OCI-LY7 (cell line): ENCODE data around the gene CSRNP3. TPM values are rescaled to one million over a fixed set of nuclear protein-coding genes. Genes with fewer than 3 reads are reported as not detected.

ENCODE experiments used
- BruUV-seq: library from RNA; stranded (reverse); fragments of 400-500 nt; replicated peaks from 2 replicates; lab custom pipeline; 2021; lab: Mats Ljungman, UMichigan
- CTCF ChIA-PET: fragments of 300-600 bp; sonication (Branson Sonifier 250); formaldehyde crosslinking; loops from one replicate; lab custom pipeline; 2022; ENCODE audit warnings: antibody characterized with exemption; ENCODE audit not compliant: unreplicated experiment; lab: Charles Lee
- POLR2A ChIA-PET: fragments of 300-600 bp; sonication (Branson Sonifier 250); formaldehyde crosslinking; loops from one replicate; lab custom pipeline; 2022; ENCODE audit warnings: antibody characterized with exemption; lab: Charles Lee
- DNase-seq: peaks from one replicate; pipeline ENCODE4 v3.0.0-alpha.2; 2015; ENCODE audit warnings: low spot score
- H2AFZ ChIP-seq: fragments of 200-600 bp; sonication (generic), shearing (Covaris generic); 2 replicates; pipeline ENCODE4 v1.6.1; 2014; ENCODE audit warnings: mild to moderate bottlenecking, antibody characterized with exemption, low read length, moderate library complexity
- H3K27ac ChIP-seq: fragments of 200-600 bp; sonication (generic); 2 replicates; pipeline ENCODE4 v1.5.1; 2014; ENCODE audit warnings: mixed run types, low read depth, mild to moderate bottlenecking, moderate library complexity, low read length, inconsistent platforms; ENCODE audit not compliant: poor library complexity, severe bottlenecking
- H3K36me3 ChIP-seq: fragments of 200-600 bp; sonication (generic); 2 replicates; pipeline ENCODE4 v1.6.1; 2014; ENCODE audit warnings: mild to moderate bottlenecking, antibody characterized with exemption, low read length, moderate library complexity, mixed read lengths; ENCODE audit not compliant: insufficient read depth
- H3K4me1 ChIP-seq: fragments of 200-600 bp; sonication (generic); 2 replicates; pipeline ENCODE4 v1.5.1; 2014; ENCODE audit warnings: mild to moderate bottlenecking, low read length; ENCODE audit not compliant: insufficient read depth, poor library complexity, severe bottlenecking
- H3K4me2 ChIP-seq: fragments of 200-600 bp; sonication (generic); 2 replicates; pipeline ENCODE4 v1.6.1; 2014; ENCODE audit warnings: mild to moderate bottlenecking, low read length
- H3K4me3 ChIP-seq: fragments of 200-600 bp; sonication (generic); 2 replicates; pipeline ENCODE4 v1.5.1; 2014; ENCODE audit warnings: mild to moderate bottlenecking, low read depth, low read length; ENCODE audit not compliant: poor library complexity, severe bottlenecking
- H3K79me2 ChIP-seq: fragments of 200-600 bp; sonication (generic); 2 replicates; pipeline ENCODE4 v1.6.1; 2016; ENCODE audit warnings: low read depth, mild to moderate bottlenecking, low read length, moderate library complexity, mixed read lengths; ENCODE audit not compliant: insufficient read depth
- H3K9me2 ChIP-seq: fragments of 200-600 bp; sonication (generic); 2 replicates; pipeline ENCODE4 v1.6.1; 2016; ENCODE audit warnings: mild to moderate bottlenecking, low read length, mixed read lengths; ENCODE audit not compliant: insufficient read depth
- H3K9me3 ChIP-seq: fragments of 200-600 bp; sonication (generic); 2 replicates; pipeline ENCODE4 v1.6.1; 2014; ENCODE audit warnings: mild to moderate bottlenecking, mixed run types, low read length, mixed read lengths
- H4K20me1 ChIP-seq: fragments of 200-600 bp; sonication (generic); 2 replicates; pipeline ENCODE4 v1.6.1; 2014; ENCODE audit warnings: mild to moderate bottlenecking, antibody characterized with exemption, low read length, moderate library complexity, mixed read lengths; ENCODE audit not compliant: insufficient read depth
- EZH2phosphoT487 ChIP-seq: fragments of 200-600 bp; sonication (generic); IDR thresholded peaks from 2 replicates; pipeline ENCODE4 v1.6.1; 2018; ENCODE audit warnings: low read depth, borderline replicate concordance, mild to moderate bottlenecking, mixed run types, antibody characterized with exemption, low read length, moderate library complexity, mixed read lengths
- intact Hi-C: fragments of 100-400 bp; cut with micrococcal nuclease; formaldehyde crosslinking; loops from one replicate; pipeline ENCODE4 v1.10.0; 2022; ENCODE audit not compliant: unreplicated experiment
- total RNA-seq, 2 experiments: library from RNA; depleted of rRNA in 1 of 2; stranded (reverse); fragments of >200 nt in 1 of 2; shearing (Covaris generic) in 1 of 2; gene quantifications; 2 replicates each; pipeline ENCODE4 v1.2.3, GENCODE V29; 2014 to 2022
- TF ChIP-seq, protein P1 (sequence below): fragments of 200-600 bp; sonication (generic); conservative IDR thresholded peaks from 2 replicates; pipeline ENCODE4 v1.5.1; 2014; ENCODE audit warnings: mild to moderate bottlenecking, antibody characterized with exemption, low read length, moderate library complexity, mixed read lengths

The CSRNP3 gene
- total RNA-seq, 2 experiments from 2014 or later: 0.44 to 1.4 TPM

DNA sequence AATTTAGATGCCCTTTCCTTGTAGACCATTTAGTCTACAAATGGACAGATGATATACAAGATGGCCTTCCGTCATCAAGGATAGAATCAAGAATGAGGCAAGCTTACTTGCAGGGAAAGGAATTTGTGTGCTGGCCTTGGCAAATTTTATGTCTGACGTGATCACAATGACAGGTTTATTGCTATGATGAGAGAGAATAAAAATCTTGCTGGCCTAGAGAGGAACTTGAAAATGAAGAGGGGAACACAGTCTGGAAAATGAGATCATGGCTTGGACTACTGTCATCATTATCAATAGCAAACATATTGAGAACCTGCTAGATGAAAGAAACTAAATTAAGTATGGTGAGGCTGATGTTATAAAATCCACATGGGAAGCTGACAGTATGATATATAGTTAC is 66.0 kb downstream of the CSRNP3 start:
- no peak overlapping the region for H3K4me3 ChIP-seq
- H3K4me2 ChIP-seq: no peak overlapping the region
- no peak overlapping the region for H2AFZ ChIP-seq
- TF ChIP-seq, protein P1, sequence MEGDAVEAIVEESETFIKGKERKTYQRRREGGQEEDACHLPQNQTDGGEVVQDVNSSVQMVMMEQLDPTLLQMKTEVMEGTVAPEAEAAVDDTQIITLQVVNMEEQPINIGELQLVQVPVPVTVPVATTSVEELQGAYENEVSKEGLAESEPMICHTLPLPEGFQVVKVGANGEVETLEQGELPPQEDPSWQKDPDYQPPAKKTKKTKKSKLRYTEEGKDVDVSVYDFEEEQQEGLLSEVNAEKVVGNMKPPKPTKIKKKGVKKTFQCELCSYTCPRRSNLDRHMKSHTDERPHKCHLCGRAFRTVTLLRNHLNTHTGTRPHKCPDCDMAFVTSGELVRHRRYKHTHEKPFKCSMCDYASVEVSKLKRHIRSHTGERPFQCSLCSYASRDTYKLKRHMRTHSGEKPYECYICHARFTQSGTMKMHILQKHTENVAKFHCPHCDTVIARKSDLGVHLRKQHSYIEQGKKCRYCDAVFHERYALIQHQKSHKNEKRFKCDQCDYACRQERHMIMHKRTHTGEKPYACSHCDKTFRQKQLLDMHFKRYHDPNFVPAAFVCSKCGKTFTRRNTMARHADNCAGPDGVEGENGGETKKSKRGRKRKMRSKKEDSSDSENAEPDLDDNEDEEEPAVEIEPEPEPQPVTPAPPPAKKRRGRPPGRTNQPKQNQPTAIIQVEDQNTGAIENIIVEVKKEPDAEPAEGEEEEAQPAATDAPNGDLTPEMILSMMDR: no peak
- no peak for TF ChIP-seq EZH2phosphoT487
- no peaks in the 10 kb centered on the region for H3K9me3 ChIP-seq
- no peaks in the 10 kb centered on the region for H3K9me2 ChIP-seq
- POLR2A ChIA-PET: interaction anchor here (0.5 to 1.7 kb wide), 4 partner anchors 8 to 219 kb away, joined by 3 to 9 read pairs (median 6); no protein-coding TSS in a partner anchor
- no peak overlapping the region for H3K27ac ChIP-seq
- no peaks in the 10 kb centered on the region for H3K36me3 ChIP-seq
- CTCF ChIA-PET: no interaction called here
- intact Hi-C loops: no loop called here
- no peaks in the 10 kb centered on the region for H4K20me1 ChIP-seq
- no TSS peak for BruUV-seq
- DNase-seq: no peak
- H3K79me2 ChIP-seq: no peaks in the 10 kb centered on the region
- H3K4me1 ChIP-seq: no peaks in the 10 kb centered on the region

DNA sequence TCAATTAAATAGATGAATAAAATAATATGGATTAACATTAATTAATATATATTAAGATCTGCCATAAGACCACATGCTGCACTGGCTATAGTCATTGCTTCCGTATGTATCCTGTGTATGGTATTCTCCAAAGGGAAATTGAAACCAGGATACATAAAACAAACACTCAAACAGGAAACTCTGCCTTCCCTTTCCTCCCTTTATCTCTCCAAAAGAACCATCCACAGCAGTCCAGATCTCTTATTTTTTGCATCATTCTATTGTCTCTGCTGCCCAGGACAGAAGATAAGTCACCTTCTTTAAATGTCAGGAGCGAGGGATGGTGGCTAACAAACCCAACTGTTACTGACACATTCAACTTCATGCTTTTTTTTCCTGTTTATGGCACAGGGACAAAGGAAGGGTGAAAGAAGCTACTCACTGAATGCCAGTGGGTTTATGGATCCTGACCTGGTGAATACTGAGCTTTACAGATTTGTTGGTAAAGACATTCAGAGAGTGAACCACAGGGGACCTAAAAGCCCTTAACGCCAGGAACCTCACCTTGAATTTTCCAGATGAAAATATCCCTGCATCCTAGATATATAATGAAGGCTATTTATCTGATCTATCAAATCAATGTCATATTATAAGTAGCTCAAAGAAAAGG is 67.5 kb downstream of the CSRNP3 start:
- ChIA-PET CTCF (no interaction called here), POLR2A (interaction anchor here (0.6 to 1.2 kb wide), 3 partner anchors 24 to 1127 kb away, joined by 3 to 4 read pairs (median 4); no protein-coding TSS in a partner anchor)
- H3K9me3 ChIP-seq: no peaks in the 10 kb centered on the region
- no peak overlapping the region for H3K4me2 ChIP-seq
- no peak for TF ChIP-seq EZH2phosphoT487
- TF ChIP-seq, protein P1: no peak
- H3K27ac ChIP-seq: no peak overlapping the region
- H4K20me1 ChIP-seq: no peaks in the 10 kb centered on the region
- intact Hi-C loops: no loop called here
- DNase-seq: no peak
- H3K9me2 ChIP-seq: no peaks in the 10 kb centered on the region
- no peak overlapping the region for H3K4me3 ChIP-seq
- no TSS peak for BruUV-seq
- no peaks in the 10 kb centered on the region for H3K4me1 ChIP-seq
- no peaks in the 10 kb centered on the region for H3K79me2 ChIP-seq
- no peak overlapping the region for H2AFZ ChIP-seq
- H3K36me3 ChIP-seq: no peaks in the 10 kb centered on the region

DNA sequence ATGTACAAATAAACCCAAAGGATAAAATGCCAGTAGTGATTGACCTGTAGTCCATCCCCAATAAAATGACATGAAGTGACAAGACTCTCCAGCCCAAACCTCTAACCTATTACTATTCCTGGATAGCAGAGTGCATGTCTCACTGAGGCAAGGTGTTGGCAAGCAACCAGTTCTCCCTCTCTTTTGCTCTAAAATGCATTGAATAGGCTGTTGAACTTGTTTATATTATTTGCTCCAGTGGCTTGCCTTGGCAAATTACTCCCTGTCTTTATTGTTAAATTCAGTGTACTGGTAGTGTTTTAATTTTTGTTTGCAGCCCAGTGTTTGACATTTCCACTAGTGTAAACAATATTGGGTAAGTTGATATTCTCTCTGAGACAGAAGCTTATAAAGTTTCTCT is 70.5 kb downstream of the CSRNP3 start:
- BruUV-seq: no TSS peak
- no peak overlapping the region for H2AFZ ChIP-seq
- ChIA-PET POLR2A (interaction anchor here (0.7 kb wide), 1 partner anchor 127 kb away, joined by 3 read pairs; no protein-coding TSS in a partner anchor), CTCF (no interaction called here)
- intact Hi-C loops: no loop called here
- peaks cover under 1% of the 10 kb centered on the region for H3K4me1 ChIP-seq
- TF ChIP-seq, protein P1: no peak
- TF ChIP-seq EZH2phosphoT487: no peak
- no peaks in the 10 kb centered on the region for H3K79me2 ChIP-seq
- no peaks in the 10 kb centered on the region for H4K20me1 ChIP-seq
- H3K27ac ChIP-seq: no peak overlapping the region
- DNase-seq: no peak
- no peak overlapping the region for H3K4me3 ChIP-seq
- H3K36me3 ChIP-seq: no peaks in the 10 kb centered on the region
- H3K9me2 ChIP-seq: no peaks in the 10 kb centered on the region
- no peak overlapping the region for H3K4me2 ChIP-seq
- H3K9me3 ChIP-seq: no peaks in the 10 kb centered on the region
